A549 (cell line): ENCODE results near the gene F5. TPM values are rescaled to one million over a fixed set of nuclear protein-coding genes. Genes with fewer than 3 reads are reported as not detected.
"Not testable (repeated sequence)": the region's sequence is repeated elsewhere in the genome, so short reads cannot be mapped to it uniquely, and the experiment has no call there.

Experiments used
- ATAC-seq, 2 experiments: fragments of 200-7000 bp in 1 of 2; fragments of >200 bp in 1 of 2; cut with Nextera tagmentation in 1 of 2; cut with Tn5 transposase in 1 of 2; 3 replicates each; pipeline versions ENCODE4 v1.8.0 to v1.9.1; 2018 to 2020; ENCODE audit warnings: mild to moderate bottlenecking in 1 of 2, moderate library complexity in 1 of 2
- CTCF ChIA-PET: fragments of 300-600 bp; sonication (Branson Sonifier 250); formaldehyde crosslinking; extraction: SDS; loops from one replicate; lab custom pipeline; 2021; ENCODE audit warnings: antibody characterized with exemption, inconsistent platforms; lab: Yijun Ruan, JAX
- POLR2A ChIA-PET: fragments of 350-600 bp; formaldehyde crosslinking; extraction: SDS; loops from one replicate; lab custom pipeline; 2021; ENCODE audit warnings: antibody characterized with exemption, inconsistent platforms; lab: Yijun Ruan, JAX
- DNase-seq, 2 experiments: peaks; one replicate each; pipeline versions ENCODE4 v3.0.0 to v3.0.0-alpha.2; 2011 to 2016; ENCODE audit warnings: low read depth in 1 of 2, low spot score in 1 of 2
- FAIRE-seq: peaks from 2 replicates; lab custom pipeline; 2011; peaks lifted over from hg19 to GRCh38; lab: Jason Lieb, UNC
- H3K27ac ChIP-seq, 2 experiments: fragments of >200 bp; sonication (Bioruptor Twin); formaldehyde crosslinking; 3 replicates each; pipeline ENCODE4 v1.5.1; 2016 to 2017
- H3K4me1 ChIP-seq: fragments of >200 bp; sonication (Bioruptor Twin); formaldehyde crosslinking; 3 replicates; pipeline ENCODE4 v1.6.1; 2016
- H3K4me2 ChIP-seq: fragments of >200 bp; sonication (Bioruptor Twin); formaldehyde crosslinking; 3 replicates; pipeline ENCODE4 v1.6.1; 2016
- H3K4me3 ChIP-seq: fragments of >200 bp; sonication (Bioruptor Twin); formaldehyde crosslinking; 3 replicates; pipeline ENCODE4 v1.5.1; 2016
- H3K9me3 ChIP-seq: fragments of >200 bp; sonication (Bioruptor Twin); formaldehyde crosslinking; 3 replicates; pipeline ENCODE4 v1.6.1; 2016
- ATOH8 ChIP-seq: fragments of 250-450 bp; sonication (Bioruptor Pico); IDR thresholded peaks from 2 replicates; pipeline ENCODE4 v1.5.0; 2020; ENCODE audit warnings: low read depth, mild to moderate bottlenecking, moderate library complexity
- ELK1 ChIP-seq: fragments of 150-350 bp; IDR thresholded peaks from 2 replicates; pipeline ENCODE4 v1.6.1; 2014; ENCODE audit warnings: low read depth, mild to moderate bottlenecking, low read length
- FOXS1 ChIP-seq: fragments of 250-450 bp; sonication (Bioruptor Pico); IDR thresholded peaks from 2 replicates; pipeline ENCODE4 v1.5.0; 2020; ENCODE audit warnings: mild to moderate bottlenecking, moderate library complexity
- GATA3 ChIP-seq: IDR thresholded peaks from 2 replicates; pipeline ENCODE4 v1.6.1; 2012; ENCODE audit warnings: borderline replicate concordance
- HOXA7 ChIP-seq: fragments of 250-450 bp; sonication (Bioruptor Pico); IDR thresholded peaks from 2 replicates; pipeline ENCODE4 v1.5.0; 2020; ENCODE audit warnings: mild to moderate bottlenecking, moderate library complexity
- MYC ChIP-seq: IDR thresholded peaks from 2 replicates; pipeline ENCODE4 v1.6.1; 2012; ENCODE audit warnings: mild to moderate bottlenecking, inconsistent platforms, low read length, improper control_type of control experiment, borderline replicate concordance
- NPAS2 ChIP-seq: fragments of 250-450 bp; sonication (Bioruptor Pico); IDR thresholded peaks from 2 replicates; pipeline ENCODE4 v1.8.0; 2022; ENCODE audit warnings: mild to moderate bottlenecking, moderate library complexity, borderline replicate concordance
- RCOR1 ChIP-seq: fragments of 150-350 bp; IDR thresholded peaks from 2 replicates; pipeline ENCODE4 v1.6.1; 2014; ENCODE audit warnings: antibody characterized with exemption, low read length, low read depth
- RFX5 ChIP-seq: fragments of 450-650 bp; IDR thresholded peaks from 2 replicates; pipeline ENCODE4 v1.7.1; 2014; ENCODE audit warnings: antibody characterized with exemption, mild to moderate bottlenecking, moderate library complexity
- SMC3 ChIP-seq: fragments of >200 bp; sonication (Bioruptor Twin); formaldehyde crosslinking; IDR thresholded peaks from 3 replicates; pipeline ENCODE4 v1.6.1; 2018; ENCODE audit warnings: inconsistent platforms
- SREBF2 ChIP-seq: fragments of 450-650 bp; IDR thresholded peaks from 2 replicates; pipeline ENCODE4 v1.6.1; 2014; ENCODE audit warnings: mild to moderate bottlenecking, moderate library complexity
- TP53 ChIP-seq: fragments of 250-450 bp; sonication (Bioruptor Pico); IDR thresholded peaks from 2 replicates; pipeline ENCODE4 v1.5.0; 2021; ENCODE audit warnings: mild to moderate bottlenecking, moderate library complexity
- ZNF302 ChIP-seq: fragments of 250-450 bp; sonication (Bioruptor Pico); IDR thresholded peaks from 2 replicates; pipeline ENCODE4 v1.9.0; 2021; ENCODE audit warnings: inconsistent platforms, mild to moderate bottlenecking, moderate library complexity
- WGBS: methylation state at CpG from one replicate; pipeline ENCODE4 v1.1.6; 2017; ENCODE audit errors: missing lambda C conversion rate; 5-methylcytosine and 5-hydroxymethylcytosine counted together
- polyA plus RNA-seq, 4 experiments: library from polyadenylated mRNA; depleted of rRNA in 3 of 4; stranded (reverse); fragments of >200 nt; fragmentation: RNase III in 1 of 4; extraction: RNeasy Plus Mini Kit Qiagen cat#74134 plus additional on column Dnase treatment in 1 of 4; gene quantifications; 2 replicates in 3 of 4; 3 replicates in 1 of 4; pipeline ENCODE4 v1.2.3, GENCODE V29; 2011 to 2017
- TF ChIP-seq, protein P1 (sequence below): fragments of >200 bp; sonication (Bioruptor Twin); formaldehyde crosslinking; IDR thresholded peaks from 3 replicates; pipeline ENCODE4 v1.6.1; 2016
- TF ChIP-seq, protein P2 (sequence below): fragments of 250-450 bp; sonication (Bioruptor Pico); IDR thresholded peaks from 2 replicates; pipeline ENCODE4 v1.5.0; 2021; ENCODE audit warnings: mild to moderate bottlenecking, moderate library complexity, borderline replicate concordance
- TF ChIP-seq, protein P3 (sequence below): IDR thresholded peaks from 2 replicates; pipeline ENCODE4 v1.6.1; 2012; ENCODE audit warnings: low read depth, borderline replicate concordance

The F5 gene
- polyA plus RNA-seq, 2 of the 4 experiments (the other 2 are of a cell fraction): 0.04 to 0.36 TPM

DNA sequence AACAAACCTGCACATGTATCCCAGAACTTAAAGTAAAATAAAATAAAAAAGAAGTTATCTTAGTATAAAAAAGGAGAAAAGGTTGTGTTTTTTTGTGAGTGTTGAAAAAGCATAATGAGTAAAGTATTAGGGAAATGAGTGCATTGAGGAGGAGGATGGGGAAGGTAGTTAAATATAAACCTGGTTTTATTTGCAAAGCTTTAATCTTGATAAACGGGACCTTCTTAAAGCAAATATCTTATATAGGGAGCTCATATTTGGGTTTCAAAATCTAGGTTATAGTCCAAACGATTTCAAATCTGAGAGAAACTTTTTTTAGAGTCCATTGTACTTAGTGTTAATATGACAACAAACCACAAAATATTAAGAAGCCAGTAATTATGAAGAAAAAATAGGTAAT lies 78.9 kb downstream of the F5 start:
- WGBS: 3% methylated on average over 2 of the region's 2 CpGs
- Histone ChIP-seq H3K4me1 (peaks cover 31% of the 10 kb centered on the region), H3K27ac (no peak overlapping the region), H3K9me3 (no peaks in the 10 kb centered on the region; the same call in 2 of the 3 replicates), H3K4me3 (no peak overlapping the region), H3K4me2 (peak overlapping the region; percentile 30)
- CTCF ChIA-PET: interaction anchor here (1.3 kb wide), 1 partner anchor 11 kb away, joined by 6 read pairs; no protein-coding TSS in a partner anchor
- TF ChIP-seq, protein P1, sequence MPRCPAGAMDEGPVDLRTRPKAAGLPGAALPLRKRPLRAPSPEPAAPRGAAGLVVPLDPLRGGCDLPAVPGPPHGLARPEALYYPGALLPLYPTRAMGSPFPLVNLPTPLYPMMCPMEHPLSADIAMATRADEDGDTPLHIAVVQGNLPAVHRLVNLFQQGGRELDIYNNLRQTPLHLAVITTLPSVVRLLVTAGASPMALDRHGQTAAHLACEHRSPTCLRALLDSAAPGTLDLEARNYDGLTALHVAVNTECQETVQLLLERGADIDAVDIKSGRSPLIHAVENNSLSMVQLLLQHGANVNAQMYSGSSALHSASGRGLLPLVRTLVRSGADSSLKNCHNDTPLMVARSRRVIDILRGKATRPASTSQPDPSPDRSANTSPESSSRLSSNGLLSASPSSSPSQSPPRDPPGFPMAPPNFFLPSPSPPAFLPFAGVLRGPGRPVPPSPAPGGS: no peak
- TF ChIP-seq GATA3 (no peak), TP53 (CRISPR knock-in tag) (no peak), ZNF302 (CRISPR knock-in tag) (no peak), SMC3 (no peak), NPAS2 (CRISPR knock-in tag) (no peak), ELK1 (no peak), RCOR1 (no peak), ATOH8 (CRISPR knock-in tag) (no peak), RFX5 (no peak), FOXS1 (CRISPR knock-in tag) (no peak), SREBF2 (no peak)
- TF ChIP-seq, protein P2, sequence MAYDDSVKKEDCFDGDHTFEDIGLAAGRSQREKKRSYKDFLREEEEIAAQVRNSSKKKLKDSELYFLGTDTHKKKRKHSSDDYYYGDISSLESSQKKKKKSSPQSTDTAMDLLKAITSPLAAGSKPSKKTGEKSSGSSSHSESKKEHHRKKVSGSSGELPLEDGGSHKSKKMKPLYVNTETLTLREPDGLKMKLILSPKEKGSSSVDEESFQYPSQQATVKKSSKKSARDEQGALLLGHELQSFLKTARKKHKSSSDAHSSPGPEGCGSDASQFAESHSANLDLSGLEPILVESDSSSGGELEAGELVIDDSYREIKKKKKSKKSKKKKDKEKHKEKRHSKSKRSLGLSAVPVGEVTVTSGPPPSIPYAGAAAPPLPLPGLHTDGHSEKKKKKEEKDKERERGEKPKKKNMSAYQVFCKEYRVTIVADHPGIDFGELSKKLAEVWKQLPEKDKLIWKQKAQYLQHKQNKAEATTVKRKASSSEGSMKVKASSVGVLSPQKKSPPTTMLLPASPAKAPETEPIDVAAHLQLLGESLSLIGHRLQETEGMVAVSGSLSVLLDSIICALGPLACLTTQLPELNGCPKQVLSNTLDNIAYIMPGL (CRISPR knock-in tag): no peak
- ATAC-seq (no peak), FAIRE-seq (no peak), DNase-seq (no peak)
- POLR2A ChIA-PET: no interaction called here

GRCh38 chr1:169503601-169504000 lies 82.7 kb downstream of the F5 start:
- ATAC-seq, H3K4me3 ChIP-seq, FAIRE-seq, CTCF ChIA-PET, H3K9me3 ChIP-seq, H3K4me2 ChIP-seq, DNase-seq, H3K27ac ChIP-seq, POLR2A ChIA-PET: not testable (repeated sequence)
- H3K4me1 ChIP-seq: peaks cover 17% of the 10 kb centered on the region
- 74% methylated on average over 2 of the region's 2 CpGs for WGBS

- FAIRE-seq: no peak
- POLR2A ChIA-PET: no interaction called here
- H3K4me2 ChIP-seq: no peak overlapping the region
- no peak overlapping the region for H3K4me3 ChIP-seq
- no peaks in the 10 kb centered on the region for H3K4me1 ChIP-seq
- no peak for TF ChIP-seq MYC
- TF ChIP-seq, protein P3, sequence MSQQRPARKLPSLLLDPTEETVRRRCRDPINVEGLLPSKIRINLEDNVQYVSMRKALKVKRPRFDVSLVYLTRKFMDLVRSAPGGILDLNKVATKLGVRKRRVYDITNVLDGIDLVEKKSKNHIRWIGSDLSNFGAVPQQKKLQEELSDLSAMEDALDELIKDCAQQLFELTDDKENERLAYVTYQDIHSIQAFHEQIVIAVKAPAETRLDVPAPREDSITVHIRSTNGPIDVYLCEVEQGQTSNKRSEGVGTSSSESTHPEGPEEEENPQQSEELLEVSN: no peak
- TF ChIP-seq HOXA7 (CRISPR knock-in tag): no peak
- no peak overlapping the region for H3K27ac ChIP-seq
- no peaks in the 10 kb centered on the region; the same call in 2 of the 3 replicates for H3K9me3 ChIP-seq
- no peak for ATAC-seq
- CTCF ChIA-PET: no interaction called here
- no peak for DNase-seq
These were observed 86.5 kb downstream of the F5 start for GRCh38 chr1:169499807-169500206.
